NT2/D1 (cell line): ENCODE data around the gene RC3H2.
"Not testable (repeated sequence)": the region's sequence is repeated elsewhere in the genome, so short reads cannot be mapped to it uniquely, and the experiment has no call there.

Experiments used
- DNase-seq: peaks from one replicate; pipeline ENCODE4 v3.0.0-alpha.2; 2011; ENCODE audit warnings: low read depth, low spot score
- H3K27me3 ChIP-seq: 2 replicates; pipeline ENCODE4 v1.6.0; 2011; ENCODE audit warnings: mild to moderate bottlenecking; ENCODE audit not compliant: insufficient read length, insufficient read depth
- H3K36me3 ChIP-seq: 2 replicates; pipeline ENCODE4 v1.6.1; 2011; ENCODE audit warnings: mild to moderate bottlenecking, low read length, mixed read lengths; ENCODE audit not compliant: insufficient read depth, insufficient read length
- H3K4me1 ChIP-seq: 2 replicates; pipeline ENCODE4 v1.5.1; 2011; ENCODE audit not compliant: insufficient read depth, insufficient read length
- H3K4me3 ChIP-seq: 2 replicates; pipeline ENCODE4 v1.5.1; 2011; ENCODE audit warnings: low read depth; ENCODE audit not compliant: insufficient read length
- H3K9ac ChIP-seq: 2 replicates; pipeline ENCODE4 v1.6.0; 2011; ENCODE audit warnings: low read depth; ENCODE audit not compliant: insufficient read length
- H3K9me3 ChIP-seq: 2 replicates; pipeline ENCODE4 v1.5.1; 2011; ENCODE audit warnings: mild to moderate bottlenecking, low read length; ENCODE audit not compliant: insufficient read depth
- SUZ12 ChIP-seq: IDR thresholded peaks from 2 replicates; pipeline ENCODE4 v1.6.1; 2011; ENCODE audit not compliant: insufficient read length, insufficient read depth; ENCODE audit errors: extremely low read depth
- YY1 ChIP-seq: IDR thresholded peaks from 2 replicates; pipeline ENCODE4 v1.6.1; 2011; ENCODE audit not compliant: insufficient read length, insufficient read depth
- ZNF274 ChIP-seq: IDR thresholded peaks from 2 replicates; pipeline ENCODE4 v1.6.1; 2011; ENCODE audit warnings: mild to moderate bottlenecking, low read depth, low read length

RC3H2 gene

GRCh38 chr9:122883125-122883524, 22.0 kb downstream of the RC3H2 start:
- no peak overlapping the region for H3K4me3 ChIP-seq
- TF ChIP-seq YY1 (no peak), SUZ12 (no peak), ZNF274 (no peak)
- peaks cover 81% of the 10 kb centered on the region for H3K36me3 ChIP-seq
- H3K9ac ChIP-seq, result no peak overlapping the region
- no peaks in the 10 kb centered on the region for H3K9me3 ChIP-seq
- H3K27me3 ChIP-seq, result no peaks in the 10 kb centered on the region
- DNase-seq, result no peak
- no peaks in the 10 kb centered on the region for H3K4me1 ChIP-seq

GRCh38 chr9:122879443-122879842, 25.7 kb downstream of the RC3H2 start:
- H3K9me3 ChIP-seq, result no peaks in the 10 kb centered on the region
- H3K27me3 ChIP-seq, result no peaks in the 10 kb centered on the region
- TF ChIP-seq ZNF274, result no peak
- no peak for TF ChIP-seq SUZ12
- no peak for TF ChIP-seq YY1
- no peak overlapping the region for H3K4me3 ChIP-seq
- H3K4me1 ChIP-seq, result no peaks in the 10 kb centered on the region
- H3K9ac ChIP-seq, result no peak overlapping the region
- peaks cover 84% of the 10 kb centered on the region for H3K36me3 ChIP-seq
- no peak for DNase-seq

- DNase-seq, result no peak
- Histone ChIP-seq H3K36me3 (peaks cover 87% of the 10 kb centered on the region), H3K9me3 (no peaks in the 10 kb centered on the region), H3K4me1 (no peaks in the 10 kb centered on the region), H3K27me3 (no peaks in the 10 kb centered on the region), H3K9ac (no peak overlapping the region), H3K4me3 (no peak overlapping the region)
- TF ChIP-seq ZNF274 (no peak), SUZ12 (no peak), YY1 (no peak)
Observed at GRCh38 chr9:122875523-122875922, 29.6 kb downstream of the RC3H2 start.

- not testable (repeated sequence) for H3K4me1 ChIP-seq, DNase-seq, H3K9ac ChIP-seq, H3K9me3 ChIP-seq, H3K27me3 ChIP-seq, H3K4me3 ChIP-seq
- H3K36me3 ChIP-seq, result peaks cover 53% of the 10 kb centered on the region
Observed at GRCh38 chr9:122867276-122867675, 37.9 kb downstream of the RC3H2 start.

- H3K36me3 ChIP-seq, result peaks cover 54% of the 10 kb centered on the region
Observed at GRCh38 chr9:122866079-122866478, 39.1 kb downstream of the RC3H2 start.

GRCh38 chr9:122865300-122865699, 39.9 kb downstream of the RC3H2 start:
- TF ChIP-seq YY1 (no peak), ZNF274 (no peak), SUZ12 (no peak)
- H3K9ac ChIP-seq, result no peak overlapping the region
- no peak for DNase-seq
- peaks cover 54% of the 10 kb centered on the region for H3K36me3 ChIP-seq
- H3K9me3 ChIP-seq, result 0 out of 2 replicates have a peak, but pooled peaks cover 5% of the 10 kb centered on the region
- no peaks in the 10 kb centered on the region for H3K4me1 ChIP-seq
- H3K4me3 ChIP-seq, result no peak overlapping the region
- no peaks in the 10 kb centered on the region for H3K27me3 ChIP-seq

More at GRCh38 chr9:122866079-122866478, 39.1 kb downstream of the RC3H2 start:
- TF ChIP-seq ZNF274 (no peak), YY1 (no peak), SUZ12 (no peak)
- no peak overlapping the region for H3K9ac ChIP-seq
- no peak overlapping the region for H3K4me3 ChIP-seq
- no peak for DNase-seq
- H3K9me3 ChIP-seq, result 0 out of 2 replicates have a peak, but pooled peaks cover 5% of the 10 kb centered on the region
- no peaks in the 10 kb centered on the region for H3K4me1 ChIP-seq
- H3K27me3 ChIP-seq, result no peaks in the 10 kb centered on the region

GRCh38 chr9:122863407-122863806, 41.8 kb downstream of the RC3H2 start:
- Histone ChIP-seq H3K9me3 (no peaks in the 10 kb centered on the region), H3K36me3 (peaks cover 63% of the 10 kb centered on the region), H3K4me1 (no peaks in the 10 kb centered on the region), H3K4me3 (no peak overlapping the region), H3K27me3 (no peaks in the 10 kb centered on the region), H3K9ac (no peak overlapping the region)
- DNase-seq, result no peak
- TF ChIP-seq YY1 (no peak), SUZ12 (no peak), ZNF274 (no peak)
